GM10266 (cell line): ENCODE measurements around the gene PPFIBP2.
"Not testable (repeated sequence)": the region's sequence is repeated elsewhere in the genome, so short reads cannot be mapped to it uniquely, and the experiment has no call there.

Source experiments
- DNase-seq: peaks from one replicate; pipeline ENCODE4 v3.0.0; 2012; ENCODE audit errors: extremely low spot score
- TF ChIP-seq, protein P1 (sequence below): IDR thresholded peaks from 2 replicates; pipeline ENCODE4 v1.5.1; 2012; ENCODE audit warnings: mild to moderate bottlenecking, low read depth; ENCODE audit not compliant: control insufficient read depth, insufficient read depth; ENCODE audit errors: missing control alignments

Gene PPFIBP2

DNA sequence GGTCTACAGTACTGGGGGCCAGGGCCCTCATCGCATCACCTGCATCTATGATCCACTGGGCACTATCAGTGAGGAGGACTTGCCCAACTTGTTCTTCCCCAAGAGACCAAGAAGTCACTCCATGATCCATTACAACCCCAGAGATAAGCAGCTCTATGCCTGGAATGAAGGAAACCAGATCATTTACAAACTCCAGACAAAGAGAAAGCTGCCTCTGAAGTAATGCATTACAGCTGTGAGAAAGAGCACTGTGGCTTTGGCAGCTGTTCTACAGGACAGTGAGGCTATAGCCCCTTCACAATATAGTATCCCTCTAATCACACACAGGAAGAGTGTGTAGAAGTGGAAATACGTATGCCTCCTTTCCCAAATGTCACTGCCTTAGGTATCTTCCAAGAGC lies 3.8 kb upstream of the PPFIBP2 start:
- DNase-seq: no peak
- TF ChIP-seq, protein P1, sequence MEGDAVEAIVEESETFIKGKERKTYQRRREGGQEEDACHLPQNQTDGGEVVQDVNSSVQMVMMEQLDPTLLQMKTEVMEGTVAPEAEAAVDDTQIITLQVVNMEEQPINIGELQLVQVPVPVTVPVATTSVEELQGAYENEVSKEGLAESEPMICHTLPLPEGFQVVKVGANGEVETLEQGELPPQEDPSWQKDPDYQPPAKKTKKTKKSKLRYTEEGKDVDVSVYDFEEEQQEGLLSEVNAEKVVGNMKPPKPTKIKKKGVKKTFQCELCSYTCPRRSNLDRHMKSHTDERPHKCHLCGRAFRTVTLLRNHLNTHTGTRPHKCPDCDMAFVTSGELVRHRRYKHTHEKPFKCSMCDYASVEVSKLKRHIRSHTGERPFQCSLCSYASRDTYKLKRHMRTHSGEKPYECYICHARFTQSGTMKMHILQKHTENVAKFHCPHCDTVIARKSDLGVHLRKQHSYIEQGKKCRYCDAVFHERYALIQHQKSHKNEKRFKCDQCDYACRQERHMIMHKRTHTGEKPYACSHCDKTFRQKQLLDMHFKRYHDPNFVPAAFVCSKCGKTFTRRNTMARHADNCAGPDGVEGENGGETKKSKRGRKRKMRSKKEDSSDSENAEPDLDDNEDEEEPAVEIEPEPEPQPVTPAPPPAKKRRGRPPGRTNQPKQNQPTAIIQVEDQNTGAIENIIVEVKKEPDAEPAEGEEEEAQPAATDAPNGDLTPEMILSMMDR: no peak

DNA sequence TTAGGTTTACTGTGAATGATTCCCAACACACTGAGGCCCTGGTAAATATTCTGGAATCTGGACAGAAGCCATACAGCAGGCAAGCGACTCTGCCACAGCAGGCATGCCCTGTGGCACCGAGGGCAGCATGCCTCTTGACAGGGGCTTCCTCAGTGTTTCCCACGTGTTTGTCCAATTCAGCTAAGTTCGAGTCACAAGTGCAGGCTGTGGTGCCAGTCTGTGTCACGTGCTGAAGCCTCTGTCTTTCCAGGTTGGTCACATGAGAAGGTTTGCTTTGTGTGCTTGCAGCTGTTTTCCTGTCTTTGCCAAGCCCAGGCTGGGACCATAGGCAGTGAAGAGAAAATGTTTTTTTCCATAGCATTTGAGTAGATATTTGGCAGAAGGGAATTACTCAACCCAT lies 2.4 kb upstream of the PPFIBP2 start:
- no peak for DNase-seq
- TF ChIP-seq, protein P1: no peak

DNA sequence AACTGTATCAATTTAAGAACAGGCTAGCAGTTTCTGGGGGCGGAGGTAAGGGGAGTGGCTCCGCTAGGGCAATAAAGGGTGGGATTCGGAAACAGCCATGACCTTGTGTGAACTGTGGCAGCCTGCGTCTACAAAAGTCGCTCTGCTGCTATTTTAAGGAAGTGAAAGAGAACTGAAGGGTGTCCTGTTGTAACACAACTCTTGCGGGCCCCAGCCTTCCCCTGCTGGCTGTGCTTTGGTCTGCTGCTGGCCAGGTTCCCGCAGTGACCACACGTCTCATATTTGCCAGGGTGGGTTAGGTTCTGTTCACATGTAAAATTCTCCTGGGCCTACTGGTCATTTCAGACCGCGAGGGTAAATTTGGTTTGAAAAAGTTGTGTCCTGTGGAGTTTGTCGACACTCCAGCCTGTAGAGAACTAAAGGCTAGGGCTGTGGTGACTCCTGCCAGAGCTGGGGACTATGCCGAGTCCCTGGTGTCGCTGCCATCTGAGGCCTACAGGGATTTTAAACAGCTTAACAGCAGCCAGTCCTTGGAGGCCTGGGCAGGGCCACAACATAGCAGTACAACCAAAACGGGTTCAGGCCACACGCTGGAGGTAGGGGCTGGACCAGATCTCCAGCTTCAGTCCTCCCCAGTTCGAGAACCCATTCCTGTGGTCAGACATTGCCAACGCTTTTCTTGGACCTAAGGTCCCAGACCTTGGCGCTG lies 1.1 kb upstream of the PPFIBP2 start:
- TF ChIP-seq, protein P1: peak; percentile 15
- peak; percentile 88 for DNase-seq

DNA sequence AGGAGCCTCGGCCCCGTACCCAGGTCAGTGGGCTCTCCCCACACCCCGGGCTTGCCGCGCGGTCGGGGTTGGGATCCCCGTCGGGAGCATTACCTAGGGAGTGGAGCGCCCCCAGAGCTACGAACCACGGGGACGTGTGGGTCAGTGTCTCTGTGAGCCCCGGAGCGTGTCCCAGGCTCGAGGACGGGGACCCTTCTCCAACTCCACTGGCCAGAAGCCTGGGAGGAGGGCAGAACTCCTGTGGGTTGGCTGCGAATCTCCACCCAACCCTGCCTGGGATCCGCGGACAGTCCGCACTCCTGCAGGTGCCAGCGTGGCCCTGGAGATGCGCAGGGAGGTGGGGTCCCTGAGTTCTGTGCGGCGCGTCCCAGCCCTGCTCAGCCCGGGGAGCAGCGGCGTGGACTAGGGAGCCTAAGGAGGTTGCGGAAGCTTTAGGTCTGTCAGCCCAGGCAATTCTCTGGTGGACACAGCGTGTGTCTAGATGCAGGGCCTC lies 346 bp downstream of the PPFIBP2 start:
- TF ChIP-seq, protein P1: no peak
- DNase-seq: no peak

DNA sequence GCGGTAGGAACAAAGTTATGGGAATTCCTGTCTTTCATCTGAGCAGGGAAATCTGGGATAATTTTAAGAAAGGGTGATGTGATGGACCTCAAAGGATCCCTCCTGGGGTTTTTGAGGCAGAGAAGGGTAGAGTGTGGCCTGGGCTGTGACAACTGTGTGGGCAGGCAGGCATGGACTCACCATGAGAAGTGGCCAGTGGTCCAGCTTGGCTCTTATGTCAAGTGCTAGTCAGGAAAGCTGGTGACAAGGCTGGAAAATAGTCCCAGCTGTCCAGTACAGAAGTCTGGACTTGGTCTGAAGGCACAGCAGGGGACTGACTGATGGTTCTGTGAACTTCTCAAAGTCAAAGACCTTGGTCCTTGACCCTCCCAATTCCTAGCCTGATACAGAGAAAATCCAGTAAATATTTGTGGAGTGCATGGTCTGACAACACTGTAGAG lies 1.7 kb downstream of the PPFIBP2 start:
- TF ChIP-seq, protein P1: no peak
- DNase-seq: no peak

DNA sequence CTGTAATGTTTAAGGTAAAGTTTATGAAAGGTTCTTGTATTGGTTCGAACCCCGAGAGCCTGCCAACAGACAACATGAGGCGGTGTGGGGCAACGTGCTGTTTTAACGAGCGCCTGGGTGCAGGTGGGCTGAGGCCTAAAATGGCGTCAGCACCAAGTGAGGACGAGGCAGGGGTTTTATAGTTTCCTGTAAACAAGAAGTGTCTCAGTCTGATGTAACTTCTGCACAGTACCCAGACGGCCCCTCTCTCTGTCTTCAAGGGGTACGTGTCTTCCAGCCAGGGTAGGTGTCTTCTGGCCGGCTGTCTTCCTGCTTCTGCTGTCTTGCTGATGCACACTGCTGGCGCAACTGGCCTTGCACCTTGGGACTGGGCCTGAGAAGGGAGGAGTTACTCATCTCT lies 2.7 kb downstream of the PPFIBP2 start:
- TF ChIP-seq, protein P1: no peak
- no peak for DNase-seq

DNA sequence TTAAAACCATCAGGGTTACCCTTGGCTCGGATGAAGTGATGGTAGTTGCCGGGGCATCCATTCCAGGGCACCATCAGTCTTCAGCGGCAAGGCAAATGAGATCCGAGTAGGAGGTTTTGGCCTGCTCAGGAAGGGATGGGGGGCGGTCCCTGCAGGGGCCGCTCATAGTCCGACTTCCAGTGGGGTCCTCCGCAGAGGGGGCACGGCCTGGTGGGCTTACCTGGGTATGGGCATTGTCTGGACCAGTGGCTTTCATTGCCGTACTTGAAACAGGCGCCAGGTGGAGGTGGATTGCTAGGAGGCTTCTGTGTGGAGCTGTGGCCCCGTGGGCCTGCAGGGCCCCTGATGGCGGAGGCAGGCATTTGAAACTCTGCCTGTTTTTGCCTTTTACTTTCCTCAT lies 3.9 kb downstream of the PPFIBP2 start:
- DNase-seq: not testable (repeated sequence)

DNA sequence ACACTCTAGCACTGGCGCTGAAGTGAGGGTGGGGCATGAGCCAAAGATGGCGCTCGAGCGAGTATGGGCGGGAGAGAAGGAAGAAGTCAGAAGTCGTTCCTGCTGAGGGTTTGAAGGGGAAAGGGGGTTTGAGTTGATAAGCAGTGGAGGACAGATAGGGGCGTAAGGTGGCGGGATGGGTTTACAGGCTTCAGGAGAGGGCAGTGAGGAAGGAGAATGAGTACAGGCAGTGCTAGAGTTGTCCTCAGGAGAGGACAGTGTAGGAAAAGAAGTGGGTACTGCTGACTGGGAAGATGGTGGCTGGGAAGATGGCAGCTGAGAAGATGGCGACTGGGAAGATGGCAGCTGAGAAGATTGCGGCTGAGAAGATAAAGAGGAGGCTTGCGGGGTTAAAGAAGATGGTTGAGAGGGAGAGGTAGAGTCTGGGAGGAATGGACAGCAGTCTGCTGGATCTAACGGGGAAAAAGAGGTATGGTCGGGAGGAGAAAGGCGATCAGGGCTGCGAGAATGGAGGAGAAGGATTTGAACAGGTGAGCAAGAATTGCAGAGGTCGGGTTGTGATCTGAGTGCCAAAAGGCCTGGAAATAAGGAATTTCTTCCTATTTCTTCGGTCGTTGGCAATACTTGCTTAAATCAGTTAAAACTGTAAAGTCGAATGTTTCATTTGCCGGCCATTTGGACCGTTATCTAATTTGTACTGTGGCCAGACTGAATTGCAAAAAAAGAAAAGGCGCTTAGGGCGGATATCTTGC lies 5.2 kb downstream of the PPFIBP2 start:
- no peak for DNase-seq
- TF ChIP-seq, protein P1: no peak
